K562 (cell line): Measurements from ENCODE around the gene C16orf78. TPM values are rescaled to one million over a fixed set of nuclear protein-coding genes. Genes with fewer than 3 reads are reported as not detected.

Experiments used
- polyA plus RNA-seq, 8 experiments: library from polyadenylated mRNA; depleted of rRNA in 4 of 8; stranded (reverse) in 5 of 8; unstranded in 3 of 8; fragments of >200 nt; fragmentation: Nextera tagmentation in 2 of 8; fragmentation: Illumina TruSeq in 1 of 8; extraction: Ambion mirVana in 2 of 8; extraction: Trizol in 1 of 8; gene quantifications; 2 replicates each; pipeline versions ENCODE4 v1.2.1 to v1.2.3, GENCODE V29; 2011 to 2014; ENCODE audit warnings: inconsistent platforms in 1 of 8, missing spikeins in 1 of 8
- total RNA-seq, 7 experiments: library from RNA; depleted of rRNA in 6 of 7; stranded (reverse); fragments of >200 nt in 6 of 7; fragmentation: Illumina TruSeq in 2 of 7; extraction: Trizol in 2 of 7; gene quantifications; 2 replicates each; pipeline versions ENCODE4 v1.2.1 to v1.2.3, GENCODE V29; 2011 to 2021; ENCODE audit warnings: low replicate concordance in 1 of 7
- TF ChIP-seq, protein P1 (sequence below): fragments of 200-600 bp; sonication (generic); IDR thresholded peaks from one replicate; pipeline ENCODE4 v1.6.1; 2012; ENCODE audit warnings: mild to moderate bottlenecking, low read depth, low read length, inconsistent platforms

C16orf78 gene
- total and polyA plus RNA-seq, 9 of the 15 experiments (the other 6 are each of a cell fraction or from before 2014, with no cell fraction given): not detected

DNA sequence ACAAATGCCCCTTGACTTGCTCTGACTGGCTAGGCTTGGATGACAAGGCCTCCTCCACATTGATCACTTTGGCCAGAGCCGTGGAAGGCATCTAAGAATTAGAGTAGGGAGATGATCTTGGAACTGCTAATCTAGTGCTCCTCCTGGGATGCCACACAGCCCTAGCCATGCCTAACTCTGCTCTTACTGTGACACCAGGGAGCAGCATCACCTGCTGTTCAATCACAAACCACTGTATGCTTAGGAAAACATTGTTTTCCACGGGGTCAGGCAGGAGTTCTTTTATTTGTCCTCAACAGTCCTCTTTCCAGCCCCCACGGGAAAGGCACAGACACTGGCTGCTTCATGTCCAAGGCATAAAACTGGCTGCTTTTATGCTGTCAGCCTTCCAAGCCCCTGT, 46.3 kb downstream of the C16orf78 start (continued):
- TF ChIP-seq, protein P1, sequence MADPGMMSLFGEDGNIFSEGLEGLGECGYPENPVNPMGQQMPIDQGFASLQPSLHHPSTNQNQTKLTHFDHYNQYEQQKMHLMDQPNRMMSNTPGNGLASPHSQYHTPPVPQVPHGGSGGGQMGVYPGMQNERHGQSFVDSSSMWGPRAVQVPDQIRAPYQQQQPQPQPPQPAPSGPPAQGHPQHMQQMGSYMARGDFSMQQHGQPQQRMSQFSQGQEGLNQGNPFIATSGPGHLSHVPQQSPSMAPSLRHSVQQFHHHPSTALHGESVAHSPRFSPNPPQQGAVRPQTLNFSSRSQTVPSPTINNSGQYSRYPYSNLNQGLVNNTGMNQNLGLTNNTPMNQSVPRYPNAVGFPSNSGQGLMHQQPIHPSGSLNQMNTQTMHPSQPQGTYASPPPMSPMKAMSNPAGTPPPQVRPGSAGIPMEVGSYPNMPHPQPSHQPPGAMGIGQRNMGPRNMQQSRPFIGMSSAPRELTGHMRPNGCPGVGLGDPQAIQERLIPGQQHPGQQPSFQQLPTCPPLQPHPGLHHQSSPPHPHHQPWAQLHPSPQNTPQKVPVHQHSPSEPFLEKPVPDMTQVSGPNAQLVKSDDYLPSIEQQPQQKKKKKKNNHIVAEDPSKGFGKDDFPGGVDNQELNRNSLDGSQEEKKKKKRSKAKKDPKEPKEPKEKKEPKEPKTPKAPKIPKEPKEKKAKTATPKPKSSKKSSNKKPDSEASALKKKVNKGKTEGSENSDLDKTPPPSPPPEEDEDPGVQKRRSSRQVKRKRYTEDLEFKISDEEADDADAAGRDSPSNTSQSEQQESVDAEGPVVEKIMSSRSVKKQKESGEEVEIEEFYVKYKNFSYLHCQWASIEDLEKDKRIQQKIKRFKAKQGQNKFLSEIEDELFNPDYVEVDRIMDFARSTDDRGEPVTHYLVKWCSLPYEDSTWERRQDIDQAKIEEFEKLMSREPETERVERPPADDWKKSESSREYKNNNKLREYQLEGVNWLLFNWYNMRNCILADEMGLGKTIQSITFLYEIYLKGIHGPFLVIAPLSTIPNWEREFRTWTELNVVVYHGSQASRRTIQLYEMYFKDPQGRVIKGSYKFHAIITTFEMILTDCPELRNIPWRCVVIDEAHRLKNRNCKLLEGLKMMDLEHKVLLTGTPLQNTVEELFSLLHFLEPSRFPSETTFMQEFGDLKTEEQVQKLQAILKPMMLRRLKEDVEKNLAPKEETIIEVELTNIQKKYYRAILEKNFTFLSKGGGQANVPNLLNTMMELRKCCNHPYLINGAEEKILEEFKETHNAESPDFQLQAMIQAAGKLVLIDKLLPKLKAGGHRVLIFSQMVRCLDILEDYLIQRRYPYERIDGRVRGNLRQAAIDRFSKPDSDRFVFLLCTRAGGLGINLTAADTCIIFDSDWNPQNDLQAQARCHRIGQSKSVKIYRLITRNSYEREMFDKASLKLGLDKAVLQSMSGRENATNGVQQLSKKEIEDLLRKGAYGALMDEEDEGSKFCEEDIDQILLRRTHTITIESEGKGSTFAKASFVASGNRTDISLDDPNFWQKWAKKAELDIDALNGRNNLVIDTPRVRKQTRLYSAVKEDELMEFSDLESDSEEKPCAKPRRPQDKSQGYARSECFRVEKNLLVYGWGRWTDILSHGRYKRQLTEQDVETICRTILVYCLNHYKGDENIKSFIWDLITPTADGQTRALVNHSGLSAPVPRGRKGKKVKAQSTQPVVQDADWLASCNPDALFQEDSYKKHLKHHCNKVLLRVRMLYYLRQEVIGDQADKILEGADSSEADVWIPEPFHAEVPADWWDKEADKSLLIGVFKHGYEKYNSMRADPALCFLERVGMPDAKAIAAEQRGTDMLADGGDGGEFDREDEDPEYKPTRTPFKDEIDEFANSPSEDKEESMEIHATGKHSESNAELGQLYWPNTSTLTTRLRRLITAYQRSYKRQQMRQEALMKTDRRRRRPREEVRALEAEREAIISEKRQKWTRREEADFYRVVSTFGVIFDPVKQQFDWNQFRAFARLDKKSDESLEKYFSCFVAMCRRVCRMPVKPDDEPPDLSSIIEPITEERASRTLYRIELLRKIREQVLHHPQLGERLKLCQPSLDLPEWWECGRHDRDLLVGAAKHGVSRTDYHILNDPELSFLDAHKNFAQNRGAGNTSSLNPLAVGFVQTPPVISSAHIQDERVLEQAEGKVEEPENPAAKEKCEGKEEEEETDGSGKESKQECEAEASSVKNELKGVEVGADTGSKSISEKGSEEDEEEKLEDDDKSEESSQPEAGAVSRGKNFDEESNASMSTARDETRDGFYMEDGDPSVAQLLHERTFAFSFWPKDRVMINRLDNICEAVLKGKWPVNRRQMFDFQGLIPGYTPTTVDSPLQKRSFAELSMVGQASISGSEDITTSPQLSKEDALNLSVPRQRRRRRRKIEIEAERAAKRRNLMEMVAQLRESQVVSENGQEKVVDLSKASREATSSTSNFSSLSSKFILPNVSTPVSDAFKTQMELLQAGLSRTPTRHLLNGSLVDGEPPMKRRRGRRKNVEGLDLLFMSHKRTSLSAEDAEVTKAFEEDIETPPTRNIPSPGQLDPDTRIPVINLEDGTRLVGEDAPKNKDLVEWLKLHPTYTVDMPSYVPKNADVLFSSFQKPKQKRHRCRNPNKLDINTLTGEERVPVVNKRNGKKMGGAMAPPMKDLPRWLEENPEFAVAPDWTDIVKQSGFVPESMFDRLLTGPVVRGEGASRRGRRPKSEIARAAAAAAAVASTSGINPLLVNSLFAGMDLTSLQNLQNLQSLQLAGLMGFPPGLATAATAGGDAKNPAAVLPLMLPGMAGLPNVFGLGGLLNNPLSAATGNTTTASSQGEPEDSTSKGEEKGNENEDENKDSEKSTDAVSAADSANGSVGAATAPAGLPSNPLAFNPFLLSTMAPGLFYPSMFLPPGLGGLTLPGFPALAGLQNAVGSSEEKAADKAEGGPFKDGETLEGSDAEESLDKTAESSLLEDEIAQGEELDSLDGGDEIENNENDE: no peak
